ENCODE data around the gene KCNQ5.
"Not testable (repeated sequence)": the region's sequence is repeated elsewhere in the genome, so short reads cannot be mapped to it uniquely, and the experiment has no call there.

Gene KCNQ5

DNA sequence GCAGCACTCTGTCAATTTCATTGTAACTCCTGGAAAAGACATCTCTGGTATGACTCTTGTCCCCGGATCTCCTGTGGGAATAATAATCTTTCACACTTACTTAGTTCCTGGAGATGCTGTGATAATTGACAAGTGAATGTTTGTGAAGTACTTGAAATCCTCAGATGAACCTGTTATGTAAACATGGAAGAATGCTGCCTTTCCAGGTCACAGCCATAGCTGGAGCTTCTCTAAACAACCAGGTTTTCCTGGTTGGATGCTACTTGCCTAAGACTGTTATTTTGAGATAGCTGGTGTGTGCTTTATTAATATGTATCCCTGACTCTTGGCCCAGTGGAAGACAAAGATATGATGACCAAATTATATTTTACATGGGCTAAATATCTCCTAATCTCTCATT lies 228.6 kb downstream of the KCNQ5 start:
- DNase-seq, result no peak

DNA sequence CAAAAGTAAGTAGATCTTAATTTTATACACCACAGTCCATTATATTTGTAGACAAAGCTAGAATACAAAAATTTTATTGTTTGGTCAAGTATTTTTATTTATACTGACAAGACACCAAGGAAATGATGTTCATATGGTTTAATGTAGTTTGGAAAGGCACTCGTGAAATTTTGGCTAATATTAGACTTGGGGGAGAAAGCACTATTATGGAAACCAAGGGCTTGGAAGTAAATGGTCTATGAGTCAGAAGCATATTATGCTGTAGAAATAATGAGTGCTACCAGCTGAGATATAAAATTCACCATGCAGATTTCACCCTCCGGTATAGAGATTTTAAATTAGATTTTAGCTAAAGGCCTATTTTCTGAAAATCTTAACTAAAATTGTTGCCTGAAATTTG lies 233.6 kb downstream of the KCNQ5 start:
- no peak for DNase-seq

DNA sequence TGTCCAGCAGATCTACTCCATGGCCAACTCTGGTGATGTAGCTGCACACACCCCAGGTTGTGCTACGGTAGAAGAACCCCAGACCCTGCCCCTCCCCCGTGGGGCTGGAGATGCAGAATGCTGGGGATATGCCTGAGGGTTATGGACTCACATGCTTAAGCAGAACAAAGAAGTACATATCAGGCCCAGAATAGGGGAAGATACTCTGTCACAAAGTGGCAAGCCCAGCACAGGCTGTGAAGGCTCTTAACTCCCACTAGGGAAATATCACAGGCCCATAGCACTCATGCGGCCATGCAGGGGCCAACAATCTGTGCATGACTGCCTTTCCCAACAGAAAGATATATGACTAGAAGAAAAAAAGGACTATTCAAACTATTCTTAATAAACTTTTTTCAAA lies 234.9 kb downstream of the KCNQ5 start:
- DNase-seq, result no peak

DNA sequence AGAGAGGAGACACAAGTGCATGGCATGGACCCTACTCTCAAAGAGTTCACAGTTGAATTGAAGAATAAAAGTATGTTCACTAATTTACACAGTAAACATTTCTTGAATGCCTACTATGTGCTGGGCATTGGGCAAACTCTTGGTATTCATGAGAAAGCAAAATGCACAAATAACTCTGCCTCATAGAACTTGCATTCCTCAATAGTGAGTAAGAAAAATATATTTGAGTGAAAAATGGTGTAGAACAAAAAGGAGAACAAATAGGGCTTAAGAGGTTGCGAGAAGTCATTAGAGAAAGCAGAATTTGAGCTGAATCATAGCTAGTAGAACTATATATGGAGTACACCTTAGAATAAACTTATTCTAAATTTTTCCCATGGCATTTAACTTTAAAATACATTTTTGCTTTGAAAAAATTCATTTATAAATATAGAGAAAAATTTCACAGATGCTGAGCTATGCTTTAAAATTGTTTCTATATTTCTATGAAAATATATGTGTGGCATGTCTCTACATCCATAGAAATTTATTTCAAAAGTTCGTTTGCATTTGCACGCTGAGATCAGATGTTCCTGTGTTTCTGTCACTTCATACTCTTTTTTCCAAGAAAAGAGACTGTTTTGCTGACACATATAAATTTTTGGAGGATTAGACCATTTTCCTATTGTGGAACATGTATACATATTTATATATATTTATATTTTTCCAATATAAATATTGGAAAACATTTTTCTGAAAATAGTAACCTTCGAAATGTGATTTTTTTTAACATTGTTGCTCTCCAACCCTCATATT lies 236.1 kb downstream of the KCNQ5 start:
- no peak for DNase-seq

DNA sequence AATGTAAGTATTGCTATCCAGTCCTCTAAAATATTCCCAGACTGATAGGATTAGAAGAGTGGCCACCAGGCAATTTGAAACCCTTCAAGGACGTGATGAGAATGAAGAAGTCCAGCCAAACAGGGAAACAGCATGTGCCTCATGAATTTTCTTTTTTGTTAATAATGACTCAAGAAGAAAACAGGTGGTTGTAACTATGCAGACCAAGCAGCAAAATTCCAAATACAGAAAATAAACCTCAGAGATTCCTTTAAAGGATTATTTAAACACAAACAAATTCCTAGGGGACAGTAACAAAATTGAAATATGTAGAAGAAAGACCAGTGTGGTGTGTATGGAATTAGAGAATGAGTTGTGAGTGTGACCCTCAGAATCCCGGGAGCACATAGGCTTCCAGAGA lies 239.2 kb downstream of the KCNQ5 start:
- no peak for DNase-seq

DNA sequence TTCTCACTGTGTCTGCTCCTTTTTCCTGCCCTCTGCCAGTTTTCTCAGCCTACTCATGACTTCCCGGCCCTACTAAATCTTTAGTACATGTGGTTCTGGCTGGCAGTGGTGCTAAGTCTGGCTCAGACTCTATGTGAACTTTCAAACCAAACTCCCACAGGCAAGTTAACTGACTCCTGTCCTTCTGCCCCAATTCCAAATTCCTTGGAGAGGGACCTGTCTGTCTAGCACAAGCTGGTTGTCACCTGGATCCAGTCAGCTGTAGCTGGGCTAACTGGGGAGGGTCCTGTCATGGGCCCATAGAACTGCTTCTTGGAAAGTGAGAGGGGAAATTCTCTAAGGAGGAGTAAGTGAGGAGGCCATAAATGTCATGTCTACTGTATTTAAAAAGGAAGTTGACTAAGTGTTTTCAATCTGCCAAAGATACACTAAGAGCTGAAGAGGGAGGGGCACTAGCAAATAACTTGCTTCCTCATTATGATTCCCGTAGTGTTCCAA lies 240.1 kb downstream of the KCNQ5 start:
- DNase-seq, result no peak

DNA sequence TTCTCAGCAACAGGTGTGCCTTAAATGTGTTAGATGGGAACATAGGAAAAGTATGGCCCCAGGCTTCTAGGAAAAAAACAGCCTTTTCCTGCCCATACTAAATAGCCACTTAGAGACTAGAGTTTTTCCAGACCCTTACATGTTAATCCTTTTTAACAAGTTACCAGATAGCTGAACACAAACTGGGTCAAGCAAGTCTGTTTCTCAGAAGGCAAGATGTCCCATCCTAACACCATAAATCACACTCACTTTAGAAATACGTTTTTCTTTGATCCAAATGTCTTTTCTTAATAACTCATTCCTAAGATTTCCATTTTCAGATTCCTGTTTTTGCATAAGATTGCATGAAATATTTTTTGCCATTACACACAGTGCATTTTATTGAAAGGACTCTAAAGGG lies 241.3 kb downstream of the KCNQ5 start:
- DNase-seq, result no peak

DNA sequence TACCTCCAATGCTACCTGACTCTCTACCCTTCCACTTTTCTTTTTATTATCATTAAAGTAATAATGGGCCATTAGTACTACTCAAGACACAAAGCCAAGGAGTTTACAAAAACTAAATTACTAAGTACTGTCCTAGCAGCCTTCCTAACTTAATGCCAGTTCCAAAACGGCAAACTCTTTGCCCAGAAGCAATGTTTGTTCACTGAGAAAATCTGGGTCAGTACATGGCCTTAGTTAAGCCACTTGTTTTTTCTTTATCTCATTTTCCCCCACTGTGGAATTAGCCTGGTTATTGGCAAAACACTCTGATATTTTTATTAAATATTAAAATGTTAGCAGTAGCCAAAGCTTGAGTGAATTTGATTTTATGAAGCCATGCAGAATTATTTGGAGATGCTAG lies 242.4 kb downstream of the KCNQ5 start:
- DNase-seq, result no peak

DNA sequence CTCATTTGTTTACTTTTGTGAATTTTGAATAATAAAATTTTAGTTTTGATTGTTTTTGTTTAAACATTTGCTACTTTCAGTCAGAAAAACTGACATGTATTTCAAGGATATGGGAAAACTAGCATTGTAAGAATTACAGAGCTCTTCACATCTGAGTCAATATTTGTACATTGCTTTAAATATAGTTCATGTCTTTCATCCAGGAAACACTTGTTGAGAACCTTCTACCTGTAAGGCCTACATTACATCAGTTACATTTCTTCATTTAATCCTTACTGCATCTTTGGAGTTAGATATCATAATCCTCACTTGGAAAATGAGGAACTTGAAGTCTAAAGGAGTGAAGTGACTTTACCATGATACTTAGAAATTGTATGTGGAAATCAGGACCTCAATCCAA lies 242.9 kb downstream of the KCNQ5 start:
- no peak for DNase-seq

DNA sequence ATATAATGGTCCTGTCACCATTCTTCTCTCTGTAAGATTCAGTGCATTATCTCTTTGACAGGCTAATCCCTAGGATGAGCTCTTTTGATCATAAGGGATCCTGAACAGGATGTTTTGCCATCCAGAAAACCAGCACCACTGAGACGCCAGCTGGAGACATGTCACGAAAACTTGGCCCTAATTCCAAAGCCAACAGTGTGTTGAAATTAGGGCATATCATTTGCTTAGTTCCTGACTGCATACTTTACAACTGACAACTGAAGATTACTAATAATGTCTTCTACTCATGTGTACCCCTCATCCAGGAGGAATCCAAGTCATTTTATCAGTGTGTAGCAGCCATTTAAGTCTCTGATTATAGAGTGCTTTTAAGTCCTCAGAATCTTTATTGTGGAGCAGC lies 243.6 kb downstream of the KCNQ5 start:
- no peak for DNase-seq

DNA sequence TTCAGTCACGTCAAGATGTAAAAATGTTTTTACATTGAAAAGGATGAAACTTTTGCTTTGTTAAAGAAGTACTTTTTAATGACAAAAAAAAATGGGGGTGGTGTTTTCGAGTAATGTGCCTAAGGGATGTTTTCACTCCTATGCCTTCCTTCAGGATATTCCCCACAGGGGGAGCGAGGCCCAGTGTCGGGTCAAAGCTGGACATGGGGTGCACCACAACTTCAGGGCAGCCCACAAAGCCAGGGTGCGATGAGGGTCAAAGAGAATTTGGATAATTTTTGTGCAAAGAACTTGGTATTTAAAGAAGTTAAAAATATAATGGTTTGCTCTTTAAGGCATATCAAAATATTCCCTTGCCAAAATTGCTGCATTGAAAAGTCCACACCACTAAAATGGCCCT lies 247.8 kb downstream of the KCNQ5 start:
- DNase-seq, result no peak

DNA sequence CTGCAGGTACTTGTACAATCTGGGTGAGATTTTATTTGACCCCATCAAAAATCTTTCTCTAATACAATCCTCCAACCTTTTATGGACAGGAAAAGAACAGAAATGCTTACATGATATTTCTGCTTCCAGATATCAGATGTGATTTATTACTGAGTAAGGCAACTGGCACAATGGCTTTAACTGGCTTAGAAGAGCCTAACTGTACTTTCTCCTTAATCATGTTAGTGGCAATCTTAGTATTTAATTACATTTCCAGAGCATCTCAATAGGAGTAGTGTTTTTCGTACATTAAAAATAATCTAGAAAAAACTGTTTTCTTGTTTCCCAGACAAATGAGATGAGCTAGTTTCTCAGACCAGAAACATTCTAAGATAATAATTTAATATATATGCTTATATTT lies 251.6 kb downstream of the KCNQ5 start:
- no peak for DNase-seq

DNA sequence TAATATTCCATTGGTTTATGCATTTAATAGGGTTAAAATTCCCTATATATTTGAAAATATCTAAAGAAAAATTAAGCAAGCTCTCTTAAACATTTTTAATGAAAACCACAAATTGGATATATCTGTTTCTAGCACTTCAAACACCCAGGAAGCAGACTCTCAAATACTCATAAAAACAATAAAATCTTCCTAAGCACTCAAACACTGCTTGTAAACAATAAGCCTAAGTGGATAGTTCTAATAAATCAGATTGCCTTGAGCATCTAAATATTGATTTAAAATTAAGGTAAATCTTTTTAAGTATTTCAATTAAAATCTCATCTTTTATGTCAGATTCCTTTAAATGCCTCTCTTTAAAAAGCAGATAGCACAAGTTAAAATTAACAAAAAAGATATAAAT lies 254.4 kb downstream of the KCNQ5 start:
- DNase-seq, result no peak

DNA sequence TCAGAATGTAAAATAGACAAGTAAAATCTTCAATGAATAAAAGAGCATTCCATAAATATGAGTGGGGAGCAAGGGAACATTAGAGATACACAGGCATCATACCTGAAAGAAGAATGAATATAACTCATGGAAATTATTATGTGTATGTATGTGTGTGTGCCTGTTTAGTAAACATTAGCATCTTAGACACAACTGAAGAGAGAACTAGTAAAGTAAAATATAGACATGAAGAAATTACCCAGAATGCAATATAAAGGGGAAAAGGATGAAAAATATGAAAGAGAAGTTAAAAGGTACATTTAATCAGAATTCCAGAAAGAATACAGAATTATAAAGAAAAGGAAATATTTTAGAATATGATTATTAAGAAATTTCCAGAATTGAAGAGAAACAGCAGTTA lies 264.3 kb downstream of the KCNQ5 start:
- DNase-seq, result no peak

DNA sequence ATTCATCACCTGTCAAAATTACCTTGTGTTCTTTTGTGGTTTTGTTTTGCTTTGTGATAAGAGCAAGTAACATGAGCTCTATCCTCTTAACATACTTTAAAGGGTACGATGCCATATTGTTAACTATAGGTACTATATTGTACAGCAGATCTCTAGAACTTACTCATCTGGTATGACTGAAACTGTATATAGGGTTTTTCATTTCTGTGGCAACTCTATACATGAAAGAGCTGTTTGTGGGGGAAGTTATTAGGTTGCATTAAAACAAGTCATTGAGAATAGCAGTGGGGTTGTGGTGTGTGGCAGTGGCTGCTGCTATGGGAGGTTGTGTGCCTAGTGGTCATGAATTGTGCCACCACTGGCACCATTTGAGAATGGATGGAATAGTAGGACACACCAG lies 268.4 kb downstream of the KCNQ5 start:
- DNase-seq, result no peak

DNA sequence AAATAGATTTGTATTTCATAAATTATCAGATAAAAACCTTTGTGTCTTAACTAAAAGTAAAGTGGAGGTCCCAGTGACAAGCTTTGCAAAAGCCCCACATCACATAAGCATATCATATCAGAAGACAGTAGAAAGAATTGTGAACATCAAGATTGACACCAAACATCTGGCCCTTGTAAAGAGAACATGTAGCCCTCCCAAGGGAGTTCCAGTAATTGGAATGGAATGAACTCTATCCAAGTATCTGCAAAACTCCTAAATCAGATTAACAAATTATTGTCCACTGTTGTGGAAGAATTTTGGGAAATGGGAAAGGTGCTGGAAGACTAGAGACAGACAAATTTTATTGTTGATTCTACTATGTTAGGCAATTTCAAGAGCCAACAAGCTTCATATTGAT lies 268.8 kb downstream of the KCNQ5 start:
- no peak for DNase-seq

DNA sequence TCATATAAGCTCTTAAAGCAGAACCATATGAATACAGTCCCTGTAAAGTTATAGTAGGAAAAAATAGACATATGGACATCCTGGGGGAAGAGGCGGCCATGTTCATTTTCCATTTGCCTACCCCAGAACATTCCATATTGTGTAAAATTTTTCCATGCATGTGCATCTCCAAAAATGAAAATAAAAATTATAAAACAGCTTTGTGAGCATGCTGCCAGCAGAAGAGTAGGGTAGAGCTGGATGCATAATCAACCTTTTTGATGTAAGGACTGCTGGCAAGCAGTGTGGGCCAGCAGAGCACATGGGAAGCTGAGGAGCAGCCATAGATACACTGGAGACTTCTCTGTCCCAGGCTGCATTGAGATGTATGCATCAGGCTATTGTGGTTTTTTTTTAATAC lies 271.0 kb downstream of the KCNQ5 start:
- DNase-seq, result no peak

DNA sequence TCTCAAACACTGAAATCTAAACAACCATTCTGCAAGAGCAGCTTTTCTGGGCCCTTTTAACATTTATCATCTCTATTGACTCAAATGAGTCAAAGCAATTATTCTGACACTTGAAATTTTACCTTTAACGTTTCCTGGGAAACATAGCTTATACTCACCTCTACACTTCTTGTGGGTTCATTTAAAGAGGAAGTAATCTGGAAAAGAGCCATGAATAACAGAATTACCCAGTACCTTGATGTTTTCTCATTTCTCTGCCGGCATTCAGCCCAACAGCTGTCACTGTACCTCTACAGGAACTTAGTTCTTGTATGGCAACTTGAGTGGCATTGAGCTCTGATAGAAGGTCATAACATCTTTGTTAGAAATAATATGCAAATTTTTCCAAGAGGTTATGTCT lies 272.2 kb downstream of the KCNQ5 start:
- DNase-seq, result no peak

DNA sequence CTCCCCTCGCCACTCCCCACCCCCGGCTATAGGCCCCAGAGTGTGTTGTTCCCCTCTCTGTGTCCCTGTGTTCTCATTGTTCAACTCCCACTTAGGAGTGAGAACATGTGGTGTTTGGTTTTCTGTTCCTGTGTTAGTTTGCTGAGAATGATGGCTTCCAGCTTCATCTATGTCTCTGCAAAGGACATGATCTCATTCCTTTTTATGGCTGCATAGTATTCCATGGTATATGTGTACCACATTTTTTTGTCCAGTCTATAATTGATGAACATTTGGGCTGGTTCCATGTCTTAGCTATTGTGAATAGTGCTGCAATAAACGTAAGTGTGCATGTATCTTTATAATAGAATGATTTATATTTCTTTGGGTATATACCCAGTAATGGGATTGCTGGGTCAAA lies 276.4 kb downstream of the KCNQ5 start:
- DNase-seq, result not testable (repeated sequence)

DNA sequence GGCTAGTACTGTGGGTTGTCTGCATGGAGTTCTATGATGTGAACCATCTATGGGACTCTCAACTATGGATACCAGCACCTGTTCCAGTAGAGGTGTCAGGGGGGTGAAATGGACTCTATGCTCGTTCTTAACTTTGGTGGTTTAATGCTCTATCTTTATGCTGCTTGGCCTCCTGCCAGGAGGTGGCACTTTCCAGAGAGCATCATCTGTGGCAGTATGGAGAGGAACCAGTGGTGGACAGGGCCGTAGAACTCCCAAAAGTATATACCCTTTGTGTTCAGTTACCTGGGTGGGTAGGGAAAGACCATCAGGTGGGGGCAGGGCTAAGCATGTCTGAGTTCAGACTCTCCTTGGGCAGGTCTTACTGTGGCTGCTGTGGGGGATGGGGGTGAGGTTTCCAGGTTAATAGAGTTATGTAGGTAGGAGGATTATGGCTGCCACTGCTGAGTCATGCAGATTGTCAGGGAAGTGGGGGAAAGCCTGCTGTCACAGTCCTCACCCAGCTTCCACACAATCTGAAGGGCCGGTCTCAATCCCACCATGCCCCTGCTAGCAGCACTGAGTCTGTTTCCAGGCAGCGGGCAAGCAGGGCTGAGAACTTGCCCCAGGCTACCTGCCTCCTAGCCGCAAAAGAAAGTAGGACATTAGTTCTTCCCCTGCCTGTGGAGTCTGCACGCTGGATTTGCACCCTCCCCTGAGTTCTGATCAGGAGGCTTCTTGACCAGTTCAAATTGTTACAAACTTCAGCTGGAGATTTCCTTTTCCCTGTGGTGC lies 284.0 kb downstream of the KCNQ5 start:
- no peak for DNase-seq

DNA sequence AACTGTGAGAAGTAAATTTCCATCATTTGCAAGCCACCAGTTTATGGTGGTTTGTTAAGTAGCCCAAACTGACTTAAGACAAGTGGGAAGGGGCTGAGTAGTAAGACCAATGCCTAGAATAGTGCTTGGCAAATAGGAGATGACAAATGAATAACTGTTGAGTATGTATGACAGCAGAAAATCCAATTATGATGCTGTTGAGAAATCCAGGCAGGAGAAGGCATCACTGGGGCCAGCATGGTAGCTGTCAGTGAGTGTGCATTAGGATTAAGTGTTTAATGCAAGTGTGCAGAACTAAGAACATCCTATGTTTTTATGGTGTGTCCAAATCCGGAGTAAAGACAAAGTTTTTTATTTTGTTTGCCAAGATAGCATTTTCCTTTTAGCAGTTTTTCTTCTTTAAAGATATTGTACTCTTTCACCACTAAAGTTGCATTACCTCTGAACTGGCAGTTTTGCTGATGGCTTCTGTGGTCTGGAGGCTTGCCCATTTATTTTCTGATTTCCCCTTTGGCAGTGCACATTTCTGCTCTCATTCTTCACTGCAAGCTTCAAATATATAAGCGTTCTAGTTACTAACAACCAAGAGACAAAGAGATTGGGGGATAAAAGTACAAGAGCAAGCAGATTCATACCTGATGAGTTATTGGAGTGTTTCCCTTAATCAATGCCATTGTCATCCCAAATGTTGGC lies 289.7 kb downstream of the KCNQ5 start:
- no peak for DNase-seq

DNA sequence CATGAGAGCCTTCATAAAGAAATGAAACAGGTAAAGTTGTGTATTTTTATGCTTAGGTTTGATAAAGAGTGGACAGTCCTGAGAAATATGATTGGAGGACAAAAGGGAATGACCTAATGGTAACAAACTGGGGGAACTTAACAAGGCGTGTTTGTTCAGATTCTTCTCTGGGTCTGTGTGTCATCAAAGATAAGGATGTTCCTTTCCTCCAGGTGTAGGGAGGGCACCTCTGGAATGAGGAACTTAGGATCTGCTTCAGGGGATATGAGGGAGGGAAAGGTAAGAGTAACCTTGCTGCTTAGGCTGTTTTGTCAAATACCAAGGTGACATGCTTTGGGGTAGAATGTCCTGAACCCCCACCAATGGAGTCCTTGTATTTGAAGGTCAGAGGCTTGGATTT lies 291.9 kb downstream of the KCNQ5 start:
- DNase-seq, result no peak

DNA sequence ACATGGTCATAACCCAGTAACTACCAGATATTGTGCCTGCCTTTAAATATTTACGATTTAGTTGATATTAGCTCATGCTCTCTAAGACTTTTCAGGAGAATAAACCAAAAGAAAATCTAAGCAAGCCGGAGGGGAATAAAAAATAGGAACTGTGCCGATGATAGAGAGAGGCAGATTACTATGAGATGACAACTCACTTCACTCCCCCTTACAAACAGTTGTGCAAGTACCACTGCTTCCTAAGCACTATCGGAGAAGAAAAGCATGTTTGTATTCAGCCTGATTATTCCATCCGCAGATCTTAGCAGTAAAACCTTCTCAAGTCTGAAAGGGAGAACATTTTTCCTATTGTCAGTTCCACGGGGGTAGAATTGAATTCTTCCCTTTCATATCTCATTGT lies 294.4 kb downstream of the KCNQ5 start:
- no peak for DNase-seq

DNA sequence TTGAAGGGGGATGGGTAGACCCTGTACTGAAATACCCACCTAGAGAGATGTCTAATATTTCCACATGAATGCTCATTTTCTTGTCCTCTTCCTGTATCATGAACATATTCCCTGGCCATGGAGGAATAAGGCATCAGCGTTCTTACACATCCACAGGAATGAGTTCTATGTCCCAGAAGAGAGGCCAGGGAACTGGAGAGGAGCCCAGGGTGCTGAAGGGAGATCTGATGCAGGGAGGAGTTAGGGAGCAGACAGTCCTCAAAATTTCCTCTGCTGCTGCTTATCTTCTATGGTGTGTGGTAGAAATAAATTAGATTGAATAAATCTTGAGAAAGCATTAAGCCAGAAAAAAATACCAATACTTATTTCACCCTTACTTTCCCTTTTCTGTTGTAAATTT lies 295.0 kb downstream of the KCNQ5 start:
- DNase-seq, result no peak
